Ovary (tissue), 3 donors: ENCODE results near the gene TARM1.

Source experiments
- CTCF ChIP-seq, 3 donors: fragments of 450-650 bp in 2 of 3; fragments of 200-600 bp in 1 of 3; IDR thresholded peaks; one replicate each; pipeline versions ENCODE4 v1.5.1 to v1.8.0; 2016 to 2022; ENCODE audit warnings: antibody characterized with exemption in 3 of 3, mild to moderate bottlenecking in 1 of 3
- EP300 ChIP-seq: sonication (generic); formaldehyde crosslinking; IDR thresholded peaks from one replicate; pipeline ENCODE4 v1.6.1; 2017; ENCODE audit warnings: antibody characterized with exemption
- POLR2A ChIP-seq: fragments of 450-650 bp; IDR thresholded peaks from one replicate; pipeline ENCODE4 v1.6.1; 2017; ENCODE audit warnings: antibody characterized with exemption, mild to moderate bottlenecking, moderate library complexity
- donor health status: DM: no; HTN: no; CAD: no.

GRCh38 chr19:54073829-54074228, 7.3 kb downstream of the TARM1 start:
- no peak for TF ChIP-seq CTCF (IDR thresholded peaks at IDR 0.05)
- TF ChIP-seq EP300, result no peak
- TF ChIP-seq POLR2A, result no peak
